ENCODE measurements around the gene LTK.

The LTK gene

GRCh38 chr15:41513506-41514227 lies at the start of gene LTK:
Gene LTK, minus strand, starts transcription at chr15:41513827. Its CDS starts 118 bp downstream, at chr15:41513709.
- DNase-seq, result peak; percentile 17

GRCh38 chr15:41562784-41563198 lies 49.2 kb upstream of the LTK start:
- DNase-seq, result no peak

- DNase-seq, result no peak
Measured at GRCh38 chr15:41562244-41562643, 48.6 kb upstream of the LTK start.

GRCh38 chr15:41561777-41562145 lies 48.1 kb upstream of the LTK start:
- DNase-seq, result no peak

- DNase-seq, result no peak
Measured at GRCh38 chr15:41561104-41561776, 47.6 kb upstream of the LTK start.

GRCh38 chr15:41560572-41560874 lies 46.9 kb upstream of the LTK start:
- no peak for DNase-seq

GRCh38 chr15:41559239-41559782 lies 45.7 kb upstream of the LTK start:
- no peak for DNase-seq

- DNase-seq, result peak; percentile 62
Measured at GRCh38 chr15:41558400-41559238, 45.0 kb upstream of the LTK start, which contains the start of gene TYRO3. Gene TYRO3, plus strand, starts transcription at chr15:41559212. Its CDS starts 46 bp downstream, at chr15:41559258.

- DNase-seq, result peak; percentile 81
Measured at GRCh38 chr15:41557673-41558399, 44.2 kb upstream of the LTK start.

- DNase-seq, result no peak
Measured at GRCh38 chr15:41556677-41557076, 43.0 kb upstream of the LTK start.

GRCh38 chr15:41554915-41555314 lies 41.3 kb upstream of the LTK start:
- no peak for DNase-seq

- no peak for DNase-seq
Measured at GRCh38 chr15:41554343-41554742, 40.7 kb upstream of the LTK start.

GRCh38 chr15:41553731-41554130 lies 40.1 kb upstream of the LTK start:
- DNase-seq, result no peak

- DNase-seq, result no peak
Measured at GRCh38 chr15:41550066-41550775, 36.6 kb upstream of the LTK start.

GRCh38 chr15:41546851-41547786 lies 33.5 kb upstream of the LTK start:
- no peak for DNase-seq

GRCh38 chr15:41545218-41545617 lies 31.6 kb upstream of the LTK start:
- no peak for DNase-seq

- DNase-seq, result no peak
Measured at GRCh38 chr15:41544650-41545015, 31.0 kb upstream of the LTK start.

GRCh38 chr15:41543521-41543870 lies 29.9 kb upstream of the LTK start:
- DNase-seq, result no peak

GRCh38 chr15:41536866-41537265 lies 23.2 kb upstream of the LTK start:
- DNase-seq, result no peak

GRCh38 chr15:41535544-41535943 lies 21.9 kb upstream of the LTK start:
- no peak for DNase-seq

GRCh38 chr15:41530363-41530956 lies 16.8 kb upstream of the LTK start:
- no peak for DNase-seq

All from activated CD4-positive, alpha-beta T cell treated with anti-CD3 and anti-CD28 coated beads, Interleukin-10, Interleukin-2, amounts not matched to agents 100 ng/mL and 50 ng/mL, durations not matched to agents 16 hours and 8 hours (primary cell).